Uterus (tissue), 4 donors: ENCODE results near the gene ENTREP1. TPM values are rescaled to one million over a fixed set of nuclear protein-coding genes. Genes with fewer than 3 reads are reported as not detected.

Experiments
- DNase-seq, 2 donors: peaks; one replicate each; pipeline ENCODE4 v3.0.0-alpha.2; 2019 to 2020
- H3K27ac ChIP-seq, 2 donors: fragments of 200-600 bp; sonication (generic); 1 replicate in 1 of 2; 2 replicates in 1 of 2; pipeline ENCODE4 v1.5.1; 2016 to 2018
- H3K27me3 ChIP-seq, 2 donors: fragments of 200-600 bp; sonication (generic); one replicate each; pipeline ENCODE4 v1.5.1; 2018 to 2019; ENCODE audit warnings: control low read depth in 1 of 2
- H3K36me3 ChIP-seq, 2 donors: fragments of 200-600 bp; sonication (generic); one replicate each; pipeline ENCODE4 v1.5.1; 2019; ENCODE audit warnings: control low read depth in 1 of 2
- H3K4me1 ChIP-seq, 2 donors: fragments of 200-600 bp; sonication (generic); one replicate each; pipeline ENCODE4 v1.5.1; 2018 to 2019; ENCODE audit warnings: control low read depth in 1 of 2
- H3K4me3 ChIP-seq, 2 donors: fragments of 200-600 bp; sonication (generic); 1 replicate in 1 of 2; 2 replicates in 1 of 2; pipeline ENCODE4 v1.5.1; 2018 to 2019; ENCODE audit warnings: mild to moderate bottlenecking in 1 of 2
- H3K9me3 ChIP-seq, 2 donors: fragments of 200-600 bp; sonication (generic); one replicate each; pipeline ENCODE4 v1.5.1; 2019; ENCODE audit warnings: control low read depth in 1 of 2
- CTCF ChIP-seq, 4 experiments: fragments of 200-600 bp in 2 of 4; fragments of 450-650 bp in 2 of 4; sonication (generic) in 2 of 4; IDR thresholded peaks; one replicate each; pipeline ENCODE4 v1.5.1; 2016 to 2019; ENCODE audit warnings: antibody characterized with exemption in 4 of 4, mild to moderate bottlenecking in 2 of 4, moderate library complexity in 1 of 4
- POLR2A ChIP-seq, 2 donors: fragments of 450-650 bp; IDR thresholded peaks; one replicate each; pipeline ENCODE4 v1.6.1; 2016; ENCODE audit warnings: antibody characterized with exemption in 2 of 2, mild to moderate bottlenecking in 1 of 2, moderate library complexity in 1 of 2
- intact Hi-C: fragments of 100-400 bp; cut with DNase I; formaldehyde crosslinking; loops from one replicate; pipeline ENCODE4 v1.15.1; 2023; ENCODE audit warnings: low total_unique reads
- total RNA-seq, 4 donors: library from RNA; depleted of rRNA in 3 of 4; stranded (reverse); fragments of >200 nt in 3 of 4; gene quantifications; one replicate each; pipeline versions ENCODE4 v1.1.0 to v1.2.4, GENCODE V29; 2014 to 2023
- donor health status: DM: yes; HTN: yes; CAD: no.

Gene ENTREP1
- 10 to 100 TPM in 2 of 4 donors, 1 to 10 TPM in 1, under 1 TPM in 1; 0.59 to 12.6 (median 6.9) TPM for total RNA-seq

GRCh38 chr9:69324549-69325401, at the start of gene ENTREP1:
ENTREP1 (plus strand) TSS chr9:69325215; CDS start chr9:69325310, 95 bp downstream.
- H3K4me1 ChIP-seq: no peaks in the 10 kb centered on the region
- peak in 1 of 2 donors; percentile 40 for TF ChIP-seq POLR2A (IDR thresholded peaks at IDR 0.05)
- peak in 1 of 4 experiments; percentile 8 for TF ChIP-seq CTCF (IDR thresholded peaks at IDR 0.05)
- intact Hi-C loops: no loop called here
- no peaks in the 10 kb centered on the region for H3K27me3 ChIP-seq
- H3K36me3 ChIP-seq: no peaks in the 10 kb centered on the region
- H3K4me3 ChIP-seq: peak within 1 kb of the TSS; percentile 40 to 63
- H3K27ac ChIP-seq: peak within 1 kb of the TSS; percentile 31 to 36
- no peaks in the 10 kb centered on the region for H3K9me3 ChIP-seq
- peak; percentile 29 to 43 for DNase-seq

- H3K4me3 ChIP-seq: no peak overlapping the region
- DNase-seq: peak; percentile 17 to 18
- no peaks in the 10 kb centered on the region for H3K4me1 ChIP-seq
- no peaks in the 10 kb centered on the region for H3K27me3 ChIP-seq
- no peaks in the 10 kb centered on the region for H3K36me3 ChIP-seq
- no peaks in the 10 kb centered on the region for H3K9me3 ChIP-seq
- intact Hi-C loops: no loop called here
- TF ChIP-seq CTCF (IDR thresholded peaks at IDR 0.05): no peak
- TF ChIP-seq POLR2A (IDR thresholded peaks at IDR 0.05): no peak
- H3K27ac ChIP-seq: no peak overlapping the region
These were observed 48.2 kb upstream of the ENTREP1 start for GRCh38 chr9:69276775-69277174.

- no peaks in the 10 kb centered on the region for H3K27me3 ChIP-seq
- H3K4me1 ChIP-seq: no peaks in the 10 kb centered on the region
- H3K4me3 ChIP-seq: no peak overlapping the region
- DNase-seq: no peak
- no peak overlapping the region for H3K27ac ChIP-seq
- no peaks in the 10 kb centered on the region for H3K36me3 ChIP-seq
- H3K9me3 ChIP-seq: no peaks in the 10 kb centered on the region
- intact Hi-C loops: no loop called here
- TF ChIP-seq POLR2A (IDR thresholded peaks at IDR 0.05) (no peak), CTCF (IDR thresholded peaks at IDR 0.05) (no peak)
These were observed 45.8 kb upstream of the ENTREP1 start for GRCh38 chr9:69279084-69279731.

GRCh38 chr9:69279733-69280132, 45.3 kb upstream of the ENTREP1 start:
- H3K4me1 ChIP-seq: no peaks in the 10 kb centered on the region
- intact Hi-C loops: no loop called here
- H3K27ac ChIP-seq: no peak overlapping the region
- no peak for TF ChIP-seq POLR2A (IDR thresholded peaks at IDR 0.05)
- no peak for TF ChIP-seq CTCF (IDR thresholded peaks at IDR 0.05)
- DNase-seq: no peak
- no peaks in the 10 kb centered on the region for H3K9me3 ChIP-seq
- no peaks in the 10 kb centered on the region for H3K36me3 ChIP-seq
- H3K4me3 ChIP-seq: no peak overlapping the region
- no peaks in the 10 kb centered on the region for H3K27me3 ChIP-seq

GRCh38 chr9:69283003-69283402, 42.0 kb upstream of the ENTREP1 start:
- Histone ChIP-seq H3K36me3 (no peaks in the 10 kb centered on the region), H3K4me3 (no peak overlapping the region), H3K4me1 (no peaks in the 10 kb centered on the region), H3K27me3 (no peaks in the 10 kb centered on the region), H3K9me3 (no peaks in the 10 kb centered on the region), H3K27ac (no peak overlapping the region)
- DNase-seq: no peak
- TF ChIP-seq POLR2A (IDR thresholded peaks at IDR 0.05) (no peak), CTCF (IDR thresholded peaks at IDR 0.05) (no peak)
- intact Hi-C loops: no loop called here
